IPS-NIHi11 (cell line): ENCODE data around the gene CTTNBP2.
A peak's percentile ranks its signal among the peaks of the same experiment; 100 is the strongest.

Source experiments
- DNase-seq: peaks from one replicate; pipeline ENCODE4 v3.0.0; 2012; ENCODE audit warnings: mixed read lengths, low spot score

Gene CTTNBP2, protein sequence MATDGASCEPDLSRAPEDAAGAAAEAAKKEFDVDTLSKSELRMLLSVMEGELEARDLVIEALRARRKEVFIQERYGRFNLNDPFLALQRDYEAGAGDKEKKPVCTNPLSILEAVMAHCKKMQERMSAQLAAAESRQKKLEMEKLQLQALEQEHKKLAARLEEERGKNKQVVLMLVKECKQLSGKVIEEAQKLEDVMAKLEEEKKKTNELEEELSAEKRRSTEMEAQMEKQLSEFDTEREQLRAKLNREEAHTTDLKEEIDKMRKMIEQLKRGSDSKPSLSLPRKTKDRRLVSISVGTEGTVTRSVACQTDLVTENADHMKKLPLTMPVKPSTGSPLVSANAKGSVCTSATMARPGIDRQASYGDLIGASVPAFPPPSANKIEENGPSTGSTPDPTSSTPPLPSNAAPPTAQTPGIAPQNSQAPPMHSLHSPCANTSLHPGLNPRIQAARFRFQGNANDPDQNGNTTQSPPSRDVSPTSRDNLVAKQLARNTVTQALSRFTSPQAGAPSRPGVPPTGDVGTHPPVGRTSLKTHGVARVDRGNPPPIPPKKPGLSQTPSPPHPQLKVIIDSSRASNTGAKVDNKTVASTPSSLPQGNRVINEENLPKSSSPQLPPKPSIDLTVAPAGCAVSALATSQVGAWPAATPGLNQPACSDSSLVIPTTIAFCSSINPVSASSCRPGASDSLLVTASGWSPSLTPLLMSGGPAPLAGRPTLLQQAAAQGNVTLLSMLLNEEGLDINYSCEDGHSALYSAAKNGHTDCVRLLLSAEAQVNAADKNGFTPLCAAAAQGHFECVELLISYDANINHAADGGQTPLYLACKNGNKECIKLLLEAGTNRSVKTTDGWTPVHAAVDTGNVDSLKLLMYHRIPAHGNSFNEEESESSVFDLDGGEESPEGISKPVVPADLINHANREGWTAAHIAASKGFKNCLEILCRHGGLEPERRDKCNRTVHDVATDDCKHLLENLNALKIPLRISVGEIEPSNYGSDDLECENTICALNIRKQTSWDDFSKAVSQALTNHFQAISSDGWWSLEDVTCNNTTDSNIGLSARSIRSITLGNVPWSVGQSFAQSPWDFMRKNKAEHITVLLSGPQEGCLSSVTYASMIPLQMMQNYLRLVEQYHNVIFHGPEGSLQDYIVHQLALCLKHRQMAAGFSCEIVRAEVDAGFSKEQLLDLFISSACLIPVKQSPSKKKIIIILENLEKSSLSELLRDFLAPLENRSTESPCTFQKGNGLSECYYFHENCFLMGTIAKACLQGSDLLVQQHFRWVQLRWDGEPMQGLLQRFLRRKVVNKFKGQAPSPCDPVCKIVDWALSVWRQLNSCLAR (N-terminal part only)

DNA sequence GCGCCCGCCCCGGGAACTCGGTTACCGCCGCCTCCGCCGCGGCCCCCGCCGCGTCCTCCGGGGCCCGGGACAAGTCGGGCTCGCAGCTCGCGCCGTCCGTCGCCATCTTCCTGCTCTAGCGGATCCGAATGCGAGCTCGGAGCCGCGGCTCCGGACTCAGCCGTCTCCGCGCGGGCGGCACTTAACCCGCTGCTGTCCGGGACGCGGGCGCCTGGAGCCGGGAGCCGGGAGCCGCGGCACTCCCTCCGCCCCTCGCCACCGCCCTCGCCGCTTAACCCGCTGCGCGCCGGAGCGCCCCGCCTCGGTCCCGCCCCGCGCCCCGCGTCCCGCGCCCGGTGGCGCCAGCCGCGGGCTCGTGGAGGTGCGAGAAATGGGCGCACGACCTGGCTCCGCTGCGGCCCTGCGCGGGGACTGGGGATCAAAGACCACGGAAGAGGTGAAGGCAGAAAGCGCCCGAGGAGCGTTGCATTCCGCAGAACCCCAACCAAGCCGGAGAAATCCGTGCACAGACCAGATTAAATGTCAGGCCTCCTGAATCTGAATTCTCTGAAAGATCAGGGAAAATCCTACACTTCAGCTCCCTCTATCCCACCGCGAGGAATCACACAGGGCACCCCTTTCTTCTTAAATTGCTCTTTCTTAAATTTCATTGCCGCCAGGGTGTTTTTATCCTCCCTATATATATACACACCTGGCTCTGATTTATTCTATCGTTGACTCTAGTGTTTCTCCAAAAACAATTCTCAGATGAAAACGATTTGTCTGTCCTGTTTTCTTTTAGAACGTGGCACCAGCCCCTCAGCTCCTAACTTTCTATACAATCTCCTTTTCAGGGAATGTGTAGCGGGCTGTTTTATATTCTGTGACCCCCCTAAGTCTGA, at the start of gene CTTNBP2:
TSS of gene CTTNBP2 (minus strand) at position 132 of the 881 bp plus-strand sequence. CDS start at position 106, 26 bp downstream.
- peak; percentile 77 for DNase-seq

DNA sequence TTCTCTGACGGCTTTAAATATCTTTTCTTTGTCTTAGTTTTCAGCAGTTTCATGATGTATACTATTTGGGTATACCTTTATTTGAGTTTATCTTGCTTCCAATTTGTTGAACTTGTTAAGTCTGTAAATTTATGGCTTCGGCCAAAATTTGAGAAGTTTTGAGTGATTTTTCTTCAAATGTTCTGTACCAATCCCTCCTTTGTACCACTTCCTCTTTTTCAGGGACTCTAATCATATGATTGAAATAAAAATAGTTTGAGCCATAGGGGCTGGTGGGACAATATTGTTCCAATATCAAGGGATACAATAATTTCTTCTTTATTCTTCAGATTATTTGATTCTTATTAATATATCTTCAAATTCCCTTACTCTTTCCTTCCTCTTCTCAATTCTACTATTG, 43.1 kb upstream of the CTTNBP2 start:
- no peak for DNase-seq

DNA sequence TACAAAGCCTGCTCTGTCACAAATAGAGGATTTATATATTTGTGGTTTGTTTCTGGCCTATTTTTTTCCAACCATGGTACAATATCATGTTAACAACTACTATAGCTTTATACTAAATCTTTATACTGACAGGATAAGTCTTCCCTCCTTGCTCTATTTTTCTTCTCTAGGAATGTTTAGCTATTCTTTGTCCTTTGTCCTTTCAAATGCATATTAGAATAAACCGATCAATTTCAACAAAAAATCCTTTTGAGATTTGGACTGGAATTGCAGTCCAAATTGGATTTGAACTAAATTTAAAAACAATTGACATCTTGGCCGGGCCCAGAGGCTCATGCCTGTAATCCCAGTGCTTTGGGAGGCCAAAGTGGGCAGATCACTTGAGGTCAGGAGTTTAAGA, 39.2 kb upstream of the CTTNBP2 start:
- no peak for DNase-seq

DNA sequence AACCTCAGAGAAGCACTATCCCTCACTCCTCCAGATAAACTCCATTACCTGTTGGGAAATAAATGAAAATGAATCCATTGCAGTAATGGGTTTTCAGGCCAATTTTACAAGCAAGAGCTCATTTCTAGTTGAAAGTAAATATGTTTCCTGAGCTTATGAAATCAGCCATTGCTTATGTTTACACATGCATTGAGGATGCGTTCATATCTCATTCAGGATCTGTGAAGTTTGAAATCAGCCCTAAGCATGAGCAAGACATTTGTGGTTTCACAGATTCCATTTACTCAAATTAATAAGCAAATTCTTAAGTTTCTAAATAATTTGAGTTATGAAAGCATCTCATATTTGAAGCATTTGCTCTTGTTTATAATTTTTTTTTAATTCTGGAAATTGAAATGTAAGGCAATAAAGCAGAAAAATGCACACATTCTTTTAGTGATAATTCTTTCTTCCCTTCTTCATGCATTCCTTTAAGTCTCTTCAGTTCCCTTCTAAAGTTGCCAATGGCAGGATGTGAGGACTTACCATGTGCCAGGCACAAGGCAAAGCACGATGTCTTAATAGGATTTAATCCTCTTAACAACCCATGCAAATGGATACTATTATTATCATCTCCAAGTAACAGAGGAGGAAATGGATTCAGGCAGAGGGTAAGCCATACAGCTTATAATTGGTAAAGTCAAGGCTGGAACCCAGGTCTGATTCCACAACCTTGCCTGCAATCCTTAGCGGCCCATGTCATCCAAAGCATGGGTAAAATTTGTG, 35.0 kb upstream of the CTTNBP2 start:
- no peak for DNase-seq

DNA sequence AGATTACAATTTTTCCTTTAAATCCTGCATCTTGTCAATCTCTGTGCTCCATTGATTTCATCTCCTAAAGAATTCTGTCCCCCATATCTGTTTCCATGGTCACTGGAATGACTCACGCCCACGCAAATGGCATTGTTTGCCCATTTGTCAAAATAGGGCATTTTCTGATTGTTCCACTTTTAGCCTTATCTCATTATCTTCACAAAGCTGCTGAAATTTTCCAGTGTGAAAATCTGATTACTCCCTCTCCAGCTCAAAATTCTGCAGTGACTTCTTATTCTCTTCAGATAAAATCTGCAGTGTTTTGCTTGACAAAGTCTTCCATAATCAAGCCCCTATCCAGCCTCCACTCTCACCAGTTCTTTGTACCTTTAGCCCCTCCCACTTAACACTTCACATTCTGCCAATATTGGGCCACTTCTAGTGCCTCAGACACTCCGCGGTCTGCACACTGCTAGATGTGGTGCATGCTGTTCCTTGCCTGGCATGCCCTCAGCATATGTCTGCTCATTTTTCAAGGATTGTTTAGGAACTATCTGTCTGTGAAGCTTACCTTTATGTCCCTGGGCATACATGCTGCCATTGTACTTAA, 33.9 kb upstream of the CTTNBP2 start:
- peak; percentile 17 for DNase-seq

DNA sequence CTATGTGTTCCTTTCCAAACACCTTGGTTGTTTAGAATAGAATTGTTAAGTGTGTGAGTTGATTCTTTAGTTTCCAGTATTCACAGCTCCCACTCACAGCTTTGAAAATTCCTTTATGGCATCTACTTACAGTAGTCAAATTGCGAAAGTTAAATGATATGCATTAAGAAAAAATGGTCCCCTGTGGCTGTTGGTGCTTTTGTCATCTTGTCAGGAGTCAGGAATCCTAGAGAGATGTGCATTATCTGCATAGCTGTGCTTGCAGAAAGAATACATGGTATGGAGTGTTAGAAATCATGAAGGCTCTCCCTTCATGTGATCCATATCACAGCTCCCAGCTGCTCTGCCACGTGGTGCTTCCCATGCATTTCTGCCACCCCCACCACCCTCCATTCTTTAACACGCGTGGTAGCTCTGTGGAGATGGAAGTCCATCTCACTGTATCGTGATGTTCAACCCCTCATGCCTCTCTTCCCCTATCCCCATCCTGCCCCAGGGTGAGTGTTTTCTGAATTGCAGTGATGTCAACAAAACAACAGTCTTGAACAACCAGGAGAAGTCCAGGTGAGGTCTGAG, 29.2 kb upstream of the CTTNBP2 start:
- DNase-seq: no peak

DNA sequence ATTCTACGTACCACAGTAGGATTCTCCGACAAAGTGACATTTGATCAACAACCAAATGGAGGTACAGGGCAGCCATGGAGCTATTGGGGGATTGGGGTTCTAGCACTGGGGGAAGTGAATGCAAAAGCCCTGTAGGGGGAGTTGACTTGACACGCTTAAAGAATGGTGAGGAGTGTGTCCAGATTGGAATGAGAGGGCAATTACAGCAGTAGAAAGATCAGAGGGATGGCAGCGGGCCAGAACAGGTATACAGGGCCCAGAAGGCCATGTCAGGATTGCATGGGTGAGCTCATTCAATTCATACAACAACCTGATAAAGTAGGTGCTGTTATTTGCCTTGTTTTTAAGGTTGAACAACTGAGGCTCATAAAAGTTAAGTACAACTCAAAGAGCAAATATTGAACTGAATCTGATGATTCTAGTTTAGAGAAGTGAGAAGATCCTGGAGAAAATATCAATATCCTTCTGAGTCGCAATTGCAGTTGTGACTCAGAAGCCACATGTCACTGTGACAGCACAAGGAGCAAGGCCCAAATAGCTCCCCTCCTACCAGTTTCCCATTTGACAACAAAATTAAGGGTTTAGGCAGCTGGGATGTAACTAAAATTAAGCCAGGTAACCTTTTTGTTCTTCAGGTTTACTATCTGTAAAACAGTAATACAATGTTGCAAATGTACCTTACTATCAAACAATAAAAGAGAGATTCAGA, 28.0 kb upstream of the CTTNBP2 start:
- no peak for DNase-seq

DNA sequence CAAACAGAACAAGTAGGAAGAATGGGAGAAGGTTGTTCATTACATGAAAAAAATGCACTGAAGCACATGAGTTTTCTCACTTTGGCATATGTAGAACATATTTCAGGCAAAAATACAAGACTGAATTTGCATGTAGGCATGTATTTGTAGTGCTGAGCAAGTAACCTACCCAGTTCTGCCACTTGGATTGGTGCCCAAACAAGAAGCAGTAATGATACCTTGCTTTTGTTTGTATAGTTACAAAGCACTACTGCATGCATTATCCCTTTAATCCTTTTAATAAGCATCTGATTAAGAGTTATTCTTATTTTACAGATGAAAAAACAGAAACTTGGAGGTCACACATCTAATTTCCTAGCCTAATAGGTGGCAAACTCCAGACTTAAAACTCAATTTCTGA, 23.1 kb upstream of the CTTNBP2 start:
- DNase-seq: no peak

DNA sequence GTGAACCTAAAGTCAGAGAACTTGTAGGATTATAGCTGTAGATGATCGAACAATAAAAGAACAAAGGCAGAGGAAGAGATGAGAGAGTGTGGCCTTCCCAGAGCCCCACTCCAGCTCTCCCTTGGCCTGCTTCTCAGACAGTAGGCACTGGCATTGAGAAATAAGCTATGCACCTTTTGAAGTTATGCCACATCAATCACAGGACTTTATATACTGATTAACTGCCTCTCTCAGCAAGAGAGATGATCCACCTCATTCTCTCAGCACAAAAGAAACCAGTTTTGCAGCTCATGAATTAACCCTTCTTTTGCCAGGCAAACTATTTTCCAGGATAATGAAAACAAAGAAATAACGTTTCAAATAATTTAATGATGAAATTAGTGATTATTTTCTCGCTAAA, 22.0 kb upstream of the CTTNBP2 start:
- no peak for DNase-seq

DNA sequence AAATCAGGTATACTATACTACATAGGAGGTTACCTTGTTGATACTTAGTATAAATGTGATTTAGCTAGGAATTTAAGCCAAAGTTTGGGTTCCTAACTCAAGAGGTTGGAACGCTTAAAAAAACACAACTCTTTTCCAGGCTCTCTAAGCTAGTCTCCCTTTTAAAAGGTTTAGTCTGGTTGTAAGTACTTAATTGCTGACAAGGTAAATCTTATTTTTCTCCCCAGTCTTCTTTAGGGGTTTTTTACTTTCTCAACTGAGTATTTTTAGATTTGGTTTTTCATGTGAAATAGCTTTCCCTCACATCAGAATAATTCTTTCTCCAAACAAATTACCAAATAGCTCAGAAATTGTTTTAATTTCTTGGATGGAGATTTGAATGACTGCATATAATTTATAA, 20.8 kb upstream of the CTTNBP2 start:
- no peak for DNase-seq

DNA sequence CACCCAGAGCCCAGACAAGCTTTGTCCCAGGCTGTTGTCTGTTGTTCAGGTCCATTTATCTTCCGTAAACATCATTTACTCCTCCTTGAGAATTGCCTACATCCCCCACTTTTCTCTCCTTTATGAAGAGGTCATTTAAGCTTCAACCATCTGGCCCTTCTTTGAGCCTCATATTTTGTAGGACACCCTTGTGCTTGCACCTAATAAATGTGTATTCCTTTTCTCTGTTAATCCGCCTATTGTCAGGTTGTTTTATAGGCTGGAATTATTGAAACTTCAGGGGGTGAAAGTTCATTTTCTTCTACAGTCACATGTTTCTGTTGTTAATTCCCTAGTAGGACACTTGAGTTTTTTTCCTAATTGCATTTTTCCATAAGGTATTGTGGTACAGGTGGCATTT, 19.6 kb upstream of the CTTNBP2 start:
- DNase-seq: no peak

DNA sequence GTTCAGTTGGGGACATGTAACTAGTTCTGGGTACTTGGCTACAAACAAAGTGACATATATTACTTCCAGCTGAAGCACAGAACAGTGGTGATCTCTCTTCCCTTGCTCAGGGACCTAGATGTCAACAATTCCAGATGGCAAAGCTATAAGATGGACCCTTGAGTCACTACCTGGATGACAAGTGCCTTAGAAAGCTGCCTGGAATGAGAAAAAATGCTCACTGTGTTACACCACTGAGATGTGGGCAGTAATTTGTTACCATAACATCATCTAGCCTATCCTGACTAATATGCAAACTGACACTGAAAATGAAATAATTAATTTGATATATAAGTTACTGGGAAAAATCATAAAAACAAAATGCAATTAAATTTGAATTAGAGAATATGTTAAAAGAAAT, 16.4 kb upstream of the CTTNBP2 start:
- DNase-seq: no peak

DNA sequence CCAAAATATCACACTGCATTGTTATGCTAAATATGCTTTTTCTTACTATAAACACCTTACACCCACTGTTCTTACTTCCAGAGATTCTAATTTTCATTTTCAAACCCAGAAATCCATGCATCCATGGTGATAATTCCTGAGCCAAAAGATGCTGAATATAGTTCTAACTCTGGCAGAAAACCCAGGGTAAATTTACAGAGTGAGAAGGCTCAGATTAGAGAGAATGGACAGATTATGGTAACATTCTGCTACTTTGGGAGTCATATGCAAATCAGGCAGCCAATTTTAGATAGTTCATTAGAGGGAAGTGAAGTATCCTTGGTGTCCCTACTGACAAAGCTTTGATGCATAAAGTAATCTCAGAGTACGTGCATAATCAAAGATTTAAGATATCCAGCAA, 15.4 kb upstream of the CTTNBP2 start:
- DNase-seq: no peak

DNA sequence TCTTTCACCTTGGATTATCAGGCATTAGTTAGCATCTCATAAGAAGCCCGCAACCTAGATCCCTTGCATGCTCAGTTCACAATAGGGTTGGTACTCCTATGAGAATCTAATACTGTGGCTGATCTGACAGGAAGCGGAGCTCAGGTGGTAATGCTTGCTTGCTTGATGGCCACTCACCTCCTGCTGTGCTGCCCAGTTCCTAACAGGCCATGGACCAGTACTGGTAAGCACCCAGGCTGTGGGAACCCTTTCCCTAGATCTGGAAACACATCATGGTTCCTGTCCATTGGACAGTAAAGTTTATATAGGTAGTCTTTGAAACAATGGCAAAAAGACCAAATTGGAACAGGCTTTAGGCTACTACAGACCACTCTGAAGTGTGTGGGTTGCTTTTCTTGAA, 9.4 kb upstream of the CTTNBP2 start:
- DNase-seq: no peak

DNA sequence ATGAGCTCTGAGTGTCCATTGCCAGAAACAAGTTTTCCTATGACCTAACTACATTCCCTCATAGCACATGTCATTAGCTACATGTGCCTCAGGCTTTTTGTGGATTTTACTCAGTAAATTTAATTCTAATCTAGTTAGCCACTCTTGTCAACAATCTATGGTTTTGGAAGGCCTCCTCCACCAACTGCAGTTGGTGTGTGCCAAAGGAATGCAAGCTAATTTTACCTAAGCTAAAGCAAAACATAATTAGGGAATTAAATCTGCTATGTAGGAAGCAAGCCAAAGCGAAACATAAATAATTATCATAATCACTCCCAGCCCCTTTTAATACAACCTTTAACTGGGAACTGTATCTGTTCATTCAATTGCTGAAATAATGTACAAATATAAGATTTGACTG, 3.5 kb upstream of the CTTNBP2 start:
- DNase-seq: no peak

DNA sequence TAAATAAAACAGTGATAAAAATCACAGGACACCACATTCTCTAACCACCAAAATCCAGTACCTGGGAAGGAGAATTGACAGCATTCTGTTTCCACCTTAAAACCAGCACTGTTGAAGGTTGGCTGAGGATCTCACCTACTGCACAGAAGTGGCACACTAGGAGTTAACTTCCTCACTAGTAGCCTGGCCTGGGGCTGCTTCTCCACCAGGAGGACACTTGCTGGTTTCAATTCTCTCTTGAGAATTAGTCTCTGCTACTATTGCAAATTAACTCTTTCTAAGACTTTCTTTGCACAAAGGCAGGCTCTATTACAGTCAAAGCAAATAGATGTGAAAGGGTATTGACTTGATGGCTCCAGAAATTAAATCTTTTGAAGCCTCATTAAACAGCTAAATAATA, 2.3 kb upstream of the CTTNBP2 start:
- DNase-seq: peak; percentile 66

DNA sequence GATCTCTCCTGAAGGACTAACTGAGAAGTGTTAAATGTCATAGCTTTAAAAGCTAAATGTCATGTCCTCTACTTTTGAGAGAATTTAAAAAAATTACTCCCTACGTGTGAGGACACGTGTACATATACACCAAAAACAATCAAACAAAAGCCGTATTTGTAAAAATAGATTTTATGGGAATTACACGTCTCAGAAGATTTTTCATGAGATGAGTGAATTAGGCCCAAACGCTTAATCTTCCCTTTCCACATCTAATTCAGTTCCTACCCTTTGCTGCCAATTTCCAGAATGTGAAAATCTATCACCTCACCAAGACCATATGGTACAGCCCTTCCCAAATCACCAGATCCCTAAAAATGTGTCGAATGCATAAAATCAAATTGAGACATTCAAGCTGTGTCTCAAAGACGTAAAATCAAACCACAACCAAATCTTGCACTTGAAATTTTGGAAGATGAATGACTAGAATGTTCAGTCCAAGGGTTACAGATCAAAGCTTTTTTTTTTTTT, 1.0 kb upstream of the CTTNBP2 start:
- DNase-seq: no peak

DNA sequence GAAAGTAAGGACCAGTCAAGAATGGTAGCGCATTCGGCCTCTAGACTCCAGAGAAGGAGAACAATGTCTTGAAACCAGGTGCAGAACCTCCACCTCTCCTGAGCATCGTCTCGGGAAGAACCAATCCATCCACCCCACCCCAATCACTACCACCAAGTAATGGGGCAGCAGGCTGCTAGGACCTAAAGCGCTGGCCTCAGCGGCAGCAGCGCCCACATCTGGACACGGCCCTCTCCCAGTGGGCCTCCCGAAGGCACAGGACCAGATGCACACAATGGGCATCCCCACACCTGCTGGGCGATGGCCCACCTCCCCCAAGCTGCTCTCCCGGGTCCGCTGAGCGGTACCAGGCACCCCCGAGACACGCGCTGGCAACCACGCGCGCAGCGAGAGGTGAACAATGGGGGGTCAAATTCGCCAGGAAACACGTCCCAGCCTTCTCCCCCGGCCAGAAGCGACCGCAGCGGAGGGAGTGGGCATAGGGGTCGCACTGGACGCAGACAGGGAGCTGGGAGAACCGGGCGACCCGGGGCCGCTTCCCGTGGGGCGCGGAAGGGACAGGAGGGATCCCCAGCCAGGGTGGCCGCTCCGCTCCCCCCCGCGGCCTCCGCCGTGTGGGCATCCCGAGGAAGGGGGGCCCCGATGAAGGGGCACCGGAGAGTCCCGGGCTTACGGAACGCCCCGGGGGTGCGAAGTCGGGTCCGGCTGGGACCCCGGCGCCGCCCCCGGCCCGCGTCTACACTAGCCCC, 506 bp downstream of the CTTNBP2 start:
- peak; percentile 23 for DNase-seq
